Esophagus muscularis mucosa (tissue), 4 donors: ENCODE data around the gene TSEN54. TPM values are rescaled to one million over a fixed set of nuclear protein-coding genes. Genes with fewer than 3 reads are reported as not detected.

ENCODE experiments used
- DNase-seq: peaks from one replicate; pipeline ENCODE4 v3.0.0-alpha.2; 2017; ENCODE audit errors: extremely low spot score
- H3K27ac ChIP-seq, 4 donors: fragments of 200-600 bp; sonication (generic); replicated peaks in 1 of 4; 1 replicate in 3 of 4; 2 replicates in 1 of 4; pipeline ENCODE4 v1.5.1; 2016 to 2019; ENCODE audit warnings: mild to moderate bottlenecking in 1 of 4
- H3K27me3 ChIP-seq, 4 donors: fragments of 200-600 bp; sonication (generic); one replicate each; pipeline versions ENCODE4 v1.5.1 to v1.6.0; 2016 to 2019
- H3K36me3 ChIP-seq, 4 donors: fragments of 200-600 bp; sonication (generic); one replicate each; pipeline ENCODE4 v1.5.1; 2016 to 2019
- H3K4me1 ChIP-seq, 4 donors: fragments of 200-600 bp; sonication (generic); one replicate each; pipeline ENCODE4 v1.5.1; 2016 to 2019
- H3K4me3 ChIP-seq, 4 donors: fragments of 200-600 bp; sonication (generic); 1 replicate in 2 of 4; 2 replicates in 2 of 4; pipeline ENCODE4 v1.5.1; 2016 to 2019; ENCODE audit warnings: mild to moderate bottlenecking in 4 of 4, moderate library complexity in 1 of 4
- H3K9me3 ChIP-seq, 4 donors: fragments of 200-600 bp; sonication (generic); 1 replicate in 3 of 4; 2 replicates in 1 of 4; pipeline ENCODE4 v1.5.1; 2016 to 2019
- CTCF ChIP-seq, 3 experiments: fragments of 200-600 bp in 2 of 3; fragments of 450-650 bp in 1 of 3; sonication (generic) in 2 of 3; IDR thresholded peaks; one replicate each; pipeline ENCODE4 v1.5.1; 2017 to 2019; ENCODE audit warnings: antibody characterized with exemption in 3 of 3, mild to moderate bottlenecking in 2 of 3, moderate library complexity in 1 of 3
- EP300 ChIP-seq: sonication (generic); formaldehyde crosslinking; IDR thresholded peaks from one replicate; pipeline ENCODE4 v1.6.1; 2017; ENCODE audit warnings: antibody characterized with exemption
- POLR2A ChIP-seq: fragments of 450-650 bp; IDR thresholded peaks from one replicate; pipeline ENCODE4 v1.6.1; 2017; ENCODE audit warnings: antibody characterized with exemption, moderate library complexity, mild to moderate bottlenecking, low read depth
- POLR2AphosphoS5 ChIP-seq, 2 donors: sonication (generic); formaldehyde crosslinking; IDR thresholded peaks; one replicate each; pipeline ENCODE4 v1.6.1; 2017; ENCODE audit warnings: antibody characterized with exemption in 2 of 2
- WGBS: methylation state at CpG from one replicate; pipeline ENCODE4 v1.1.5; 2018; 5-methylcytosine and 5-hydroxymethylcytosine counted together
- intact Hi-C: fragments of 100-400 bp; cut with DNase I; formaldehyde crosslinking; loops from one replicate; pipeline ENCODE4 v1.15.1; 2023
- total RNA-seq, 4 donors: library from RNA; depleted of rRNA; stranded (reverse); fragments of >200 nt; gene quantifications; one replicate each; pipeline versions ENCODE4 v1.1.0 to v1.2.1, GENCODE V29; 2016

The TSEN54 gene
- total RNA-seq, 4 donors from 2014 or later, result 14.5 to 32.1 (median 24.1) TPM

DNA sequence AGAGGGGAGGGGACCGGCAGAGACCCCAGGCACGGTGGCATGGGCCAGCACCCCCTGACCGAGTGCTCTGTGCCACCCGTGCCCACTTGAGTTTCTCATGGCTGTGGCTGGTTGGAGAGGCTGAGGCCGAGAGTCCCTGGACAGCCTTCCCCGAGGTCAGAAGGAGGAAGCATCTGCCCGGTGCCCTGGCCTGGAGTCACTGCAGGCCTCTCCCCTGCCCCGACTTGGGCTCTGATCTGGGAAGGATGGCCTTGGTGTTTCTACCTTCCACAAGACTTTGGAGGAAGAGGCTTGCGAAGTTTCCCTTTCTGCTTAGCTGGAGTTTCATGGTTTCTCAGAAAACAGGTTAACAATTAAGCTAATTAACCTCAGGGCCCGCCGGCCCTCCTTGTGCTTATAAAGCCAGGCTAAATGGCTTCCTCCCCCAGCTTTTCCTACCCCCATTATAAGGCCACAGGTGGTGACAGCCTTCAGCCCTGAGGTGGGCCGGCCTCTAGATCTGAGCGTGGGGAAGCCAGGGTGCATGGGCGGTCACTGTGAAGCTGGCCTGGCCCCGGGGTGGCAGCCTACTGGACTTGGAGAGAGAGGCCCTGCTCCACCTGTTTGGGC lies 26.5 kb downstream of the TSEN54 start:
- intact Hi-C loops, result no loop called here

GRCh38 chr17:75544250-75544649 lies 27.9 kb downstream of the TSEN54 start:
- Histone ChIP-seq H3K36me3 (no peaks in the 10 kb centered on the region), H3K4me1 (no peaks in the 10 kb centered on the region), H3K9me3 (no peaks in the 10 kb centered on the region), H3K27me3 (no peaks in the 10 kb centered on the region), H3K4me3 (no peak overlapping the region), H3K27ac (no peak overlapping the region)
- intact Hi-C loops, result no loop called here
- 76% methylated on average over 8 of the region's 8 CpGs for WGBS
- DNase-seq, result no peak
- TF ChIP-seq POLR2AphosphoS5 (IDR thresholded peaks at IDR 0.05) (no peak), POLR2A (no peak), CTCF (IDR thresholded peaks at IDR 0.05) (no peak), EP300 (no peak)

More for the DNA sequence above, 26.5 kb downstream of the TSEN54 start:
- Histone ChIP-seq H3K4me1 (no peaks in the 10 kb centered on the region), H3K27ac (no peak overlapping the region), H3K27me3 (no peaks in the 10 kb centered on the region), H3K36me3 (no peaks in the 10 kb centered on the region), H3K4me3 (no peak overlapping the region), H3K9me3 (no peaks in the 10 kb centered on the region)
- 91% methylated on average over 6 of the region's 15 CpGs for WGBS
- DNase-seq, result no peak
- TF ChIP-seq POLR2A (no peak), EP300 (no peak), CTCF (IDR thresholded peaks at IDR 0.05) (no peak), POLR2AphosphoS5 (IDR thresholded peaks at IDR 0.05) (no peak)

DNA sequence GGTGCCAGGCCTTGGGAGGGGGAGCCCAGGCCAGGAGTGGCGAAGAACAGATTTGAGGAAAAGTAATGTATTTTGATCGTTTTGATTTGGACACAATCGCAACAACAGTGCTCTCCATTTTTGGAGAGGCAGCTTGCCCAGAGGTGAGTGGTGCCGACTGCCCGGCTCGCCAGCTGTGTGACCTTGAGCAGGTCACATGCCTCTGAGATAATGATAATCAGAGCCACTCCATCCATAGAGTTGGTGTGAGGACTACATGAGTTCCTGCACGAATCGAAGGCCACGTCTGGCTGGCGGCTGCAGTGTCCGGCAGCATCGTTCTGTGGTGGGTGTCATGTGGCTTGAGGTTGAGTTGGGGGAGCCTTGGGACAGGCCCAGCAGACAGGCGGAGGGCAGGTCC lies 29.9 kb downstream of the TSEN54 start:
- DNase-seq, result no peak
- no peak for TF ChIP-seq EP300
- no peak for TF ChIP-seq POLR2A
- TF ChIP-seq POLR2AphosphoS5 (IDR thresholded peaks at IDR 0.05), result no peak
- TF ChIP-seq CTCF (IDR thresholded peaks at IDR 0.05), result no peak
- intact Hi-C loops, result no loop called here
- 96% methylated on average over 13 of the region's 13 CpGs for WGBS
- no peaks in the 10 kb centered on the region for H3K9me3 ChIP-seq
- no peaks in the 10 kb centered on the region for H3K27me3 ChIP-seq
- H3K27ac ChIP-seq, result no peak overlapping the region
- H3K4me3 ChIP-seq, result no peak overlapping the region
- no peaks in the 10 kb centered on the region for H3K4me1 ChIP-seq
- no peaks in the 10 kb centered on the region for H3K36me3 ChIP-seq

GRCh38 chr17:75547091-75547490 lies 30.8 kb downstream of the TSEN54 start:
- H3K36me3 ChIP-seq, result no peaks in the 10 kb centered on the region
- H3K27ac ChIP-seq, result no peak overlapping the region
- no peak for DNase-seq
- no peak overlapping the region for H3K4me3 ChIP-seq
- no peaks in the 10 kb centered on the region for H3K27me3 ChIP-seq
- H3K4me1 ChIP-seq, result no peaks in the 10 kb centered on the region
- TF ChIP-seq EP300, result no peak
- TF ChIP-seq CTCF (IDR thresholded peaks at IDR 0.05), result no peak
- intact Hi-C loops, result no loop called here
- WGBS, result 80% methylated on average over 9 of the region's 9 CpGs
- no peaks in the 10 kb centered on the region for H3K9me3 ChIP-seq

GRCh38 chr17:75548813-75549212 lies 32.5 kb downstream of the TSEN54 start:
- intact Hi-C loops, result no loop called here
- no peaks in the 10 kb centered on the region for H3K27me3 ChIP-seq
- no peaks in the 10 kb centered on the region for H3K9me3 ChIP-seq
- no peak overlapping the region for H3K27ac ChIP-seq
- H3K4me3 ChIP-seq, result no peak overlapping the region
- no peak for DNase-seq
- H3K4me1 ChIP-seq, result peaks cover 0 to 9% (median 7%) of the 10 kb centered on the region in 4 donors
- TF ChIP-seq CTCF (IDR thresholded peaks at IDR 0.05) (no peak), POLR2A (no peak), EP300 (no peak), POLR2AphosphoS5 (IDR thresholded peaks at IDR 0.05) (no peak)
- WGBS, result 84% methylated on average over 4 of the region's 5 CpGs
- no peaks in the 10 kb centered on the region for H3K36me3 ChIP-seq
